Measurements from ENCODE around the gene ETV6.

GRCh38 chr12:11660624-11661023 is 11.2 kb downstream of the ETV6 start:
- TF ChIP-seq RCOR1 (IDR thresholded peaks at IDR 0.05; ENCODE audit: borderline replicate concordance in 1 of 2, low read depth in 2 of 2, low read length in 2 of 2) (no peak), HBP1 (CRISPR knock-in tag; IDR thresholded peaks at IDR 0.05) (no peak), RB1 (IDR thresholded peaks at IDR 0.05; ENCODE audit: low read depth) (no peak), KDM4B (IDR thresholded peaks at IDR 0.05; ENCODE audit: borderline replicate concordance in 2 of 2, low read depth in 1 of 2) (no peak), SUPT5H (IDR thresholded peaks at IDR 0.05) (no peak), CTCF (IDR thresholded peaks at IDR 0.05 in 2 of 3, conservative IDR thresholded peaks at IDR 0.05 in 1 of 3; ENCODE audit: insufficient read depth in 2 of 3, low read depth in 1 of 3, low read length in 3 of 3) (no peak), POLR2G (IDR thresholded peaks at IDR 0.05; ENCODE audit: low read depth, low read length) (no peak), ZNF695 (CRISPR knock-in tag; IDR thresholded peaks at IDR 0.05) (no peak), E2F4 (CRISPR knock-in tag; IDR thresholded peaks at IDR 0.05; ENCODE audit: low read depth) (no peak), MXI1 (IDR thresholded peaks at IDR 0.05; ENCODE audit: low read depth, low read length) (no peak)
